Vagina (tissue), 2 donors: ENCODE data around the gene TRPM1. TPM values are rescaled to one million over a fixed set of nuclear protein-coding genes. Genes with fewer than 3 reads are reported as not detected.

Source experiments
- DNase-seq, 2 donors: peaks; one replicate each; pipeline ENCODE4 v3.0.0-alpha.2; 2017; ENCODE audit errors: extremely low spot score in 2 of 2
- H3K27ac ChIP-seq: fragments of 200-600 bp; sonication (generic); one replicate; pipeline ENCODE4 v1.5.1; 2019
- H3K27me3 ChIP-seq: fragments of 200-600 bp; sonication (generic); one replicate; pipeline ENCODE4 v1.5.1; 2019
- H3K36me3 ChIP-seq, 2 donors: fragments of 200-600 bp; sonication (generic); one replicate each; pipeline ENCODE4 v1.5.1; 2017 to 2019
- H3K4me1 ChIP-seq: fragments of 200-600 bp; sonication (generic); one replicate; pipeline ENCODE4 v1.5.1; 2019
- H3K4me3 ChIP-seq, 2 donors: fragments of 200-600 bp; sonication (generic); 1 replicate in 1 of 2; 2 replicates in 1 of 2; pipeline ENCODE4 v1.5.1; 2016 to 2019
- H3K9me3 ChIP-seq: fragments of 200-600 bp; sonication (generic); one replicate; pipeline ENCODE4 v1.5.1; 2019
- POLR2A ChIP-seq, 2 donors: fragments of 450-650 bp; IDR thresholded peaks; one replicate each; pipeline ENCODE4 v1.6.1; 2017; ENCODE audit warnings: antibody characterized with exemption in 2 of 2, mild to moderate bottlenecking in 2 of 2, moderate library complexity in 2 of 2
- POLR2AphosphoS5 ChIP-seq, 2 donors: sonication (generic); formaldehyde crosslinking; IDR thresholded peaks; one replicate each; pipeline ENCODE4 v1.9.0; 2017; ENCODE audit warnings: antibody characterized with exemption in 2 of 2, mild to moderate bottlenecking in 2 of 2, low read depth in 1 of 2; ENCODE audit not compliant: insufficient read depth in 1 of 2
- intact Hi-C: fragments of 100-400 bp; cut with DNase I; formaldehyde crosslinking; loops from one replicate; pipeline ENCODE4 v1.15.1; 2023
- total RNA-seq: library from RNA; depleted of rRNA; stranded (reverse); fragments of >200 nt; gene quantifications from one replicate; pipeline ENCODE4 v1.2.3, GENCODE V29; 2016
- TF ChIP-seq, protein P1 (sequence below), 3 experiments: fragments of 450-650 bp in 2 of 3; fragments of 200-600 bp in 1 of 3; sonication (generic) in 1 of 3; IDR thresholded peaks; one replicate each; pipeline ENCODE4 v1.5.1; 2017 to 2019; ENCODE audit warnings: antibody characterized with exemption in 3 of 3, mild to moderate bottlenecking in 2 of 3, moderate library complexity in 2 of 3

Gene TRPM1
- total RNA-seq, 1 donor from 2014 or later, result not detected

- peaks cover 19% of the 10 kb centered on the region for H3K4me1 ChIP-seq
- H3K27ac ChIP-seq, result peak overlapping the region; percentile 15
- H3K36me3 ChIP-seq, result no peaks in the 10 kb centered on the region
- no peak for DNase-seq
- no peak overlapping the region for H3K4me3 ChIP-seq
- H3K27me3 ChIP-seq, result no peaks in the 10 kb centered on the region
- TF ChIP-seq POLR2A (IDR thresholded peaks at IDR 0.05), result no peak
- no peak for TF ChIP-seq POLR2AphosphoS5 (IDR thresholded peaks at IDR 0.05; ENCODE audit: insufficient read depth in 1 of 2, low read depth in 1 of 2)
- TF ChIP-seq, protein P1, sequence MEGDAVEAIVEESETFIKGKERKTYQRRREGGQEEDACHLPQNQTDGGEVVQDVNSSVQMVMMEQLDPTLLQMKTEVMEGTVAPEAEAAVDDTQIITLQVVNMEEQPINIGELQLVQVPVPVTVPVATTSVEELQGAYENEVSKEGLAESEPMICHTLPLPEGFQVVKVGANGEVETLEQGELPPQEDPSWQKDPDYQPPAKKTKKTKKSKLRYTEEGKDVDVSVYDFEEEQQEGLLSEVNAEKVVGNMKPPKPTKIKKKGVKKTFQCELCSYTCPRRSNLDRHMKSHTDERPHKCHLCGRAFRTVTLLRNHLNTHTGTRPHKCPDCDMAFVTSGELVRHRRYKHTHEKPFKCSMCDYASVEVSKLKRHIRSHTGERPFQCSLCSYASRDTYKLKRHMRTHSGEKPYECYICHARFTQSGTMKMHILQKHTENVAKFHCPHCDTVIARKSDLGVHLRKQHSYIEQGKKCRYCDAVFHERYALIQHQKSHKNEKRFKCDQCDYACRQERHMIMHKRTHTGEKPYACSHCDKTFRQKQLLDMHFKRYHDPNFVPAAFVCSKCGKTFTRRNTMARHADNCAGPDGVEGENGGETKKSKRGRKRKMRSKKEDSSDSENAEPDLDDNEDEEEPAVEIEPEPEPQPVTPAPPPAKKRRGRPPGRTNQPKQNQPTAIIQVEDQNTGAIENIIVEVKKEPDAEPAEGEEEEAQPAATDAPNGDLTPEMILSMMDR (IDR thresholded peaks at IDR 0.05), result no peak
- no peaks in the 10 kb centered on the region for H3K9me3 ChIP-seq
- intact Hi-C loops, result no loop called here
These were observed 77.2 kb downstream of the TRPM1 start for GRCh38 chr15:31024330-31024729.

- no peak for DNase-seq
- Histone ChIP-seq H3K9me3 (no peaks in the 10 kb centered on the region), H3K27me3 (no peaks in the 10 kb centered on the region), H3K27ac (peak overlapping the region; percentile 15), H3K4me3 (no peak overlapping the region), H3K36me3 (no peaks in the 10 kb centered on the region), H3K4me1 (peaks cover 19% of the 10 kb centered on the region)
- no peak for TF ChIP-seq POLR2A (IDR thresholded peaks at IDR 0.05)
- TF ChIP-seq, protein P1 (IDR thresholded peaks at IDR 0.05), result no peak
- no peak for TF ChIP-seq POLR2AphosphoS5 (IDR thresholded peaks at IDR 0.05; ENCODE audit: insufficient read depth in 1 of 2, low read depth in 1 of 2)
- intact Hi-C loops, result no loop called here
These were observed 77.7 kb downstream of the TRPM1 start for GRCh38 chr15:31023841-31024240.

GRCh38 chr15:31021067-31021665 lies 80.4 kb downstream of the TRPM1 start:
- no peak for DNase-seq
- H3K27me3 ChIP-seq, result no peaks in the 10 kb centered on the region
- no peak overlapping the region for H3K4me3 ChIP-seq
- no peaks in the 10 kb centered on the region for H3K36me3 ChIP-seq
- peaks cover 19% of the 10 kb centered on the region for H3K4me1 ChIP-seq
- intact Hi-C loops, result no loop called here
- H3K27ac ChIP-seq, result no peak overlapping the region
- TF ChIP-seq, protein P1 (IDR thresholded peaks at IDR 0.05), result no peak
- TF ChIP-seq POLR2A (IDR thresholded peaks at IDR 0.05) (no peak), POLR2AphosphoS5 (IDR thresholded peaks at IDR 0.05; ENCODE audit: insufficient read depth in 1 of 2, low read depth in 1 of 2) (no peak)
- H3K9me3 ChIP-seq, result no peaks in the 10 kb centered on the region

- Histone ChIP-seq H3K27ac (no peak overlapping the region), H3K4me3 (no peak overlapping the region), H3K4me1 (peaks cover 19% of the 10 kb centered on the region), H3K9me3 (no peaks in the 10 kb centered on the region), H3K27me3 (no peaks in the 10 kb centered on the region), H3K36me3 (no peaks in the 10 kb centered on the region)
- DNase-seq, result no peak
- intact Hi-C loops, result no loop called here
- TF ChIP-seq POLR2AphosphoS5 (IDR thresholded peaks at IDR 0.05; ENCODE audit: insufficient read depth in 1 of 2, low read depth in 1 of 2) (no peak), POLR2A (IDR thresholded peaks at IDR 0.05) (no peak)
- TF ChIP-seq, protein P1 (IDR thresholded peaks at IDR 0.05), result no peak
These were observed 81.0 kb downstream of the TRPM1 start for GRCh38 chr15:31020542-31020941.

DNA sequence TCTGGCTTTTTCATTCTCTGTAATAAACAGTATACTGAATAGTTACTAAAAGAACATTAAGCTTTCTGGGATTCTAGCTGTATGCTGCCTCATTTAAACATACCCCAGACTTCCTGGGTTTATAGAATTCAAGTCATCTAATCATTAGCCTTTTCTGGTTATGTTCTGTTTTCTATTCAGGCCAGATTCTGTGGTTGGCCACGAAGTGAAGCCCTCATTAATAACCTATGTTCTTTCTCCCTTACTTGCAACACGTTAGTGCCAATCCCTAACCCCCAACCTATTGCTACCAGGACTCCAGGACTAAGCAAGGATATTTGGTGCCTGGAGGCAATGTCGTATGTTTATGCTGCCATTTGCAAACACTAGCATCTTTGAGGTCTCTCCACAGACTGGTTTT lies 81.5 kb downstream of the TRPM1 start:
- TF ChIP-seq, protein P1 (IDR thresholded peaks at IDR 0.05), result no peak
- TF ChIP-seq POLR2A (IDR thresholded peaks at IDR 0.05), result no peak
- TF ChIP-seq POLR2AphosphoS5 (IDR thresholded peaks at IDR 0.05; ENCODE audit: insufficient read depth in 1 of 2, low read depth in 1 of 2), result no peak
- intact Hi-C loops, result no loop called here
- peaks cover 19% of the 10 kb centered on the region for H3K4me1 ChIP-seq
- no peak overlapping the region for H3K27ac ChIP-seq
- DNase-seq, result no peak
- H3K9me3 ChIP-seq, result no peaks in the 10 kb centered on the region
- no peaks in the 10 kb centered on the region for H3K36me3 ChIP-seq
- no peaks in the 10 kb centered on the region for H3K27me3 ChIP-seq
- no peak overlapping the region for H3K4me3 ChIP-seq
